ENCODE measurements around the gene CDX1.

CDX1 gene

DNA sequence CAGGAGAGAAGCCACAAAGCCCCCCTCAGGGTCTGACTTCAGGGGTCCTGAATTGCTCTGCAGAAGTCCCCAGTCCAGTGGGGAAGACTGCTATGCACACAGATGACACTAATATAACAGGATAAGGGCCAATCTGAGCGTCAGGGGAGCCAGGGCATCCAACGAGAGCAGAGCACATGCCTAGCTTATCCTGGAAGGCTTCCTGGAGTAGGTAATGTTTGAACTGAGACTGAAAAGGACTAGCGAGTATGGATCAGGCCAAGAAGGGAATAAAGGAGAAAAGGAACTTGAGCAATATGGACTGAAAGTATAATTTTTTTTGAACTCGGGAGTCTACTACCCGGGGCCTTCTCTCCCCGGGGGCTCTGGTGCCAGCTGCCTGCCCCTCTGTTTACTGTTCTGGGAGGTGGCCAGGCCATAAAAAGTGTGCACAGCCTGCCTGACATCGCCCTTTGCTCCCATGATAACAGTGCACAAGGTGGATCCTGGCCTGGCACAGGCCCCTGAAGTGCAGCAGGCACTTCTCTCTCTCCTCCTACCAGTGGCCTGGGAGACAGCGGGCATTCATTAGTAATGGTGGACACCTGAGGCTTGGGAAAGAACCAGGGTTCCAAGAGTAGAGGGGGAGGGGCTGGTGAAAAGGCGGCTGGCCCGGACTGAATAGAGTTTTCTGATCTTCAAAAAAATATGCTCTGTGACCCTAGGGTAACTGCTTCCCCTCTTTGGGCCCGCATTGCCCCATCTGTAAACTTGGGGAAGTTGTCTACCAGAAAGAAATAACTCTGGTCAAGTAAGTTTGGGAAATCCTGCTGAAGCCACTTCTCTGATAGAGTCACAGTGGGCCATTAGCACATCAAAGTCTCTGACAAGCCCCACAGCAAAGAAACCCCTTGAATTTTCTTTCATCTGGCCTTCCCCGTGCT lies 18.7 kb downstream of the CDX1 start:
- DNase-seq = no peak

DNA sequence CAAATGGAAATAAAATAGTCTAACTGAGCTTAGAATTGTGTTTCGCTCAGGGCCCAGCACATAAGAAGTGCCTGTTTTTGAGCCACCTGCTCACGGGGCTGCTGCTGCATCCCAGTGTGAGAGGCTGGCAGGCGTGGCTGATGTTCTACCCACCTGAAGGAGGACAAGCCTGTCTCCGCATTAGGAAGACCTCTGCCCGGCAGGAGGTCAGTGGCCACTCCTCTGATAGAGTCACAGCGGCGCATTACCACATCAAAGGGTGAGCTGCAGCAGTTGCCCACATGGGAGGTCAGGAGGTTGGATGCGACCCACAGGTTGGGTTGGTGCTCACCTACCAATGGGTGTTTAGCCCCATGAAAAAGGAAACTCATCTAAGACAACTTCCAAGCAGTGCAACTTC lies 19.6 kb downstream of the CDX1 start:
- DNase-seq = no peak

DNA sequence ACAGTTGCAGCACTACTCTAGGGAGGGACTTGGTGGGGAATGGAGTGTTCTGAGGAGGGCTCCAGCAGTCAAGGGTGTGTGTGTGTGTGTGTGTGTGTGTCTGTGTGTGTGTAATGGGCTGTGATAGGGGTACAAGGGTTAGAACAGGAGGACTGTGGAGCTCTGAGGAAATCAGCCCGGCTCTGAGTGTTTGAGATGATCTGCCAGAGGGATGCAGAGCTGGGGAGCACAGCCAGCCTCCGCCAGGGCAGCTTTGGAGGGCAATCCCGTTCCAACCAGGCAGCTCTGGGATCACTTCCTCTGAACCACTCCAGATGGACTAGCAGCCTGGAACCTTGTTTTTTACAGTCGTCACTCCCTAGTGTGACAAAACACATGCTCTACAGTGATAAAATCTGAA lies 20.3 kb downstream of the CDX1 start:
- no peak for DNase-seq

DNA sequence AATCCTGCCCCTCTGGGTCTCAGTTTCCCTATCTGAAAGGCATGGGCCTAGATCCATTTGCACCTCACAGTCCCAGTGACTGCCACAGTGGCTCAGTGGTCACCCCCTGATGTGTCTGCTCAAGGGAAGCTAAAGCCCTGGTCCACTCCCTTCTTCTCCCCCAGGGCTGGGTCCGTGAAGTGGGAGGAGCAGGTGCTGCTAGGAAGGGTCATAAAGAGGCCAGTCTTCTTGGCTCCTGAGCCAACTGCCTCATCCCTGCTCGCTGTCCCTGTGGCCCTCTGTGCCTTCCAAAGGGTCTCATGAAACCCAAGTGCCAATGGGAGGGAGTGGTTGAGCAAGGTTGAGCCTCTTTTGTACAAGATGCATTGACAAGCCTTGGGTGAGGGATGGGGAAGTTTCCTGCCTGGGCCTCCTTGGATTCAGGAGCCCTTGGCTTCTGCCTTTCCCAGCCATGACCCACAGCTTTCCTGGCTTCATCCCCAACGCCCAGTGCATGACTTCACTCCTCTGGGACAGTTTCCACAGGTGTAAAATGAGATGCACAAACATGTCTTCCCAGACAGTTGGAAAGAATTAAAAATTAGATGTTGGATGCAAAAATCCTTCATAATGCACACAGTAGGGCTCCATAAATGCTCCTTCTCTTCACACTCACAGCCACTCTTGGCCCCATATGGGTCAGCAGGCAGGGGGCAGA lies 21.7 kb downstream of the CDX1 start:
- no peak for DNase-seq

DNA sequence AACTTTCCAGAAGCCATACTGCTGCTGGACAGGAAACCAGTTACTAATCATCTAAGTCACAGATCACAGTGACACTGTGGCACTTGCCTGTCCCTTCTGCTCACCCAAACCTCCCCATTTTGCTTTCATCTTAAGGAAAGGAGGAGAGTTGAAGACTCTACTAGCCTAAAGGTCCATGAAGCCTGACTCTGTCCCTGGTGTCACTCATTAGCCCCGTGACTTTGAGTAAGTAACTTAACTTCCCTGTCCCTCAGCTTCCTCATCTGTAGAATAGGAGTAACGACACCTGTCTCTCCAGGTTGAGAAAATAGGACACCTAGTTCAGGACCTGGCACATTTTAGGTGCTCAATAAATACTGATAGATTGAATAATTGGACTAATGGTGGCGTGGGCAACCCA lies 22.7 kb downstream of the CDX1 start:
- no peak for DNase-seq

DNA sequence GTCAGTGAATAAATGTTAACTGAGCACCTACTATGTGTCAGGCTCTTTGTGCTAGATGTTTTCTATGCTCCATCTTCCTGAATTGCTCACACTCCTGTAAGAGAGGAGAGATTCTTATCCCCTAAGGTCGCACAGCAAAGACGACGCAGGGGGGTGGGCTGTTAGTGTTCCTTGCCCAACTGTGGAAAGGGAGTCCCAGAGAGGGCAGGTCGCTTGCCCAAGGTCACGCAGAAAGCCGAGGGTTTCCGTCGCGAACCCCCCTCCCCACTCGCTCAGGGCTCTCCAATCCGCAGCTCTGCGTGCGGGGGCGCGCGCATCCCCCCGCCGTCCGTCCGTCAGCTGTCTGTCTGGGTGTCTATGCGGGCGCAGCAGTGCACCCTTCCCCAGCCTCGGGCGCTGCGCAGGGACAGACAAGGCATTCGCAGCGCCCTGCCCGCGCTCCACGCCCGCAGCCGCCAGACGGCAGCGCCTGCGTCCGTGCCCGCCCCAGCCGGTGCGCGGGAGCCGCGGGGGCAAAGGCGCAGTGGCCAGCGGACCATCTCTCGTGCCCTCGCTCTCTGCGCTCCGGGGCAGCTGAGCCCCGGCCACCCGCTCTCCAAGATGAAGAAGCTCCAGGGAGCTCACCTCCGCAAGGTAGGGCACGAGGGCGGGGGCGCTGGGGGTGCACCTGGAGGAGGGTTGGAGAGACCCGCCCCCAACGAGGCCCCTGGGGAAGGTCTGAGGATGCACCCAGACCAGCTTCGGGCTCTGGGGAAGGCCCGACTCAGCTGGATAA lies 23.3 kb downstream of the CDX1 start, which contains the start of gene SLC6A7:
TSS of gene SLC6A7 (plus strand) at position 335 of the 775 bp plus-strand sequence. CDS start at position 601, 266 bp downstream.
- DNase-seq = no peak

DNA sequence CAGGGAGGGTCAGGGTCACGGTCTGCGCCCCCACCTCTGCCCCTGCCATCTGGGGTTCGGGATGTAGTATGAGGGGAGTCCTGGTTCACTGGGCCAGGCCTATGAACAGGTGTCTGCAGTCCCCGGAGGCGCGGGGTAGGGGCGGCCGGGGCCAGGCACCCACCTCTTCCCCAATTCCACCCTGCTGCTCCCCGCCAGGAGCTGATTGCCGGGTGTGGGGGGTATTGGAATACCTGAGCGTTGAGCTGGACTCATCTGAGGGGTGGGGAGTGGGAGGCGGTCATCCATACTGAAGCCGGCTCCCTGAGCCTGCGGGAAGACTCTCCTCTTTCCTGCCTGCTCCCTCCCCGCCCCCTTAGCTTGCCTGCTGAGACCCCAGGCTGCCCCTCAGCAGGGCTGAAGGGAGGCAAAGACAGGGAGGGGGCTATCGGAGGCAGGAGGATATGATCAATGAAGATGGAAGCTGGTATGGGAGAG lies 24.0 kb downstream of the CDX1 start:
- DNase-seq = no peak

DNA sequence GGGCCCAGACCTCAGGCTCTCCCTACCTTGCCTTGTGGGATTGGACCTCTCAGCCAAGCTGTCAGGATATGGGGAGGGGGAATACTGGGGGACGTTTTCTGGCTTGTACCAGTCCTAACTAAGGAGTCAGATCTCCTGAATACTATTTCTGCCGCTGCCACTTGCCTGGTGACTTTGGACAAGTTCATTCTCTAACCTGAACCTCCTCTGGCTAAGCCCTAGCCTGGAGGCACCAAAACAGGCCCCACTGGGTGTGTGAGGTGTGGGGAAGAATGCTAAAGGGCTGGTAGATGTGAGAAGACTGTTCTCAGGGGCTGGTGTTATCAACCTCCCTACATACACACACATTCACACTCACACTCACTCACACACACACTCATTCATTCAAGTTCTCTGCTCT lies 24.4 kb downstream of the CDX1 start:
- DNase-seq = no peak

DNA sequence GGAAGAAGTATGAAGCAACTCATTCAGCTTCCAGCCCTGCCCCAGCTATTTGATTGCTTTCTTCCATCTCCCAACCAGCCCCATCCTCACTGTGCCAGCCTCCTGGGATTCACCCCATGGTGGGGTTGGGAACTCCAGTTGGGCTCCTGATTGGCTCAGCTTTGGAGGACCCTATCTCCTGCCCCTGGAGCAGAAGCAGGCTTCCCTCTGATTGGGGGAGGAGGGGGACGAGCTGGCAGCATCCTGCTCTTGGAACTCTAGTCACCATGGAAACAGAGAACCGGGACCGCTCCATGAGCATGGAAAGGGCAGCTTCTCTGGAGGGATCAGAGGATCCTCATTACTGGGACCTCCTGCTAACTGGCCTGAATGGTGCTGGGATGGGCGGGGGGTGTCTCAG lies 25.9 kb downstream of the CDX1 start:
- DNase-seq = no peak

DNA sequence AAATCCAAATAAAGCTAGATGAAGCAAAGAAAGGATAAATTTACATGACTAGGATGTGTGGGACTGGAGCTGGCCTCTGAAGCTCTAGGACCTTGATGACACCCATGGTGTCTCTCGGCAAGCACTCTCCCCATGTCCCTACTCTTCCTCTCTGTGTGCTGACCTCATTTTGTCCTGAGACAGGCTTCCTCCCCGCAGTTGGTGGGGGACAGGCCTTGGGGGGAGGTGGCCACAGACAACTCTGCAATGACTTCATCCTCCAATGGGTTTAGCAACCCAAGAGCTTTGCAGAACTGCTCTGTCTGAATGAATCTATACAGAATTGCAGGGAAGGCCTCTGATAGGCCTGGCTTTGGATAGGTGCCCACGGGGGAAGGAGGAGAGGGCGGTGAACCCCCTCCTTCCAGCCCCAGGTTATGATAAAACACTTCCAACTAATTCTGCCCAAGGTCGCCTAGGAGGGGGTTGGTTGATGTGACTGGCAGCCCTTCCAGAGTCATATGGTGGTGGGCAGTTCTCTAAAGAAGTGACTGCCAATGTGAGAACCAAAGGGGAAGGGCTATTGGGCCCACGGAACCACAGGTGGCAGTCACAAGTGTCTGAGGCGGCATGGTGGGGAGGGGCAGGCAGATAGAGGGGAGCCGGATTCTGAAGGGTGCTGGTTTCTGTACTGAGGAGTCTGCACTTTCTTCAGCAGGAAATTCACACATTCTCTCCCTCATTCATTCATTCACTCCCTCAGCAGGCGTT lies 29.3 kb downstream of the CDX1 start:
- no peak for DNase-seq

DNA sequence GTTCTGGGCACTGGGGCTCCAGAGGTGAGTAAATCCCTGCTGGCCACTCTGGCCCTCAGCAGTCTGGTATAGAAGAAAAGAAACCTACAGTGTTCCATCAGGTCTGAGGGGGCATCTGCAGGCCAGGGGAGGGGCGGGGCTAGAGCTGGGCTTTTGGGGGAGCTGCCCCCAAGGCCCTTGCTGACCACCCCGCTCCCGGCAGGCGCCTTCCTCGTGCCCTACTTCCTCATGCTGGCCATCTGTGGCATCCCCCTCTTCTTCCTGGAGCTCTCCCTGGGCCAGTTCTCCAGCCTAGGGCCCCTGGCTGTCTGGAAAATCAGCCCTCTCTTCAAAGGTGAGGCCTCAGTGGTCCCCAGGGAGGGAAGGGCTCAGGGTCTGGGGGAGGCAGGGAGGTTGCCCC lies 29.9 kb downstream of the CDX1 start:
- no peak for DNase-seq

DNA sequence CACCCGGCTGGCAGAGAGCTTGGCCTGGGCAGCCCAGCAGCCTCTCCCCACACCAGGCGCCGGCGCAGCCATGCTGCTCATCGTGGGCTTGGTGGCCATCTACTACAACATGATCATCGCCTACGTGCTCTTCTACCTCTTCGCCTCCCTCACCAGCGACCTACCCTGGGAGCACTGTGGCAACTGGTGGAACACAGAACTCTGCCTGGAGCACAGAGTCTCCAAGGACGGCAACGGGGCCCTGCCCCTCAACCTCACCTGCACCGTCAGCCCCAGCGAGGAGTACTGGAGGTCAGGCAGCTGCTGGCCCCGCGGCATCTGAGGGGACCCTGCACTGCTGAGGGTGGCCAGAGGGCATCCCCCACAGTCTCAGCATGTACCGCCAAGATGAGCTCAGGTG lies 30.4 kb downstream of the CDX1 start:
- DNase-seq = no peak

DNA sequence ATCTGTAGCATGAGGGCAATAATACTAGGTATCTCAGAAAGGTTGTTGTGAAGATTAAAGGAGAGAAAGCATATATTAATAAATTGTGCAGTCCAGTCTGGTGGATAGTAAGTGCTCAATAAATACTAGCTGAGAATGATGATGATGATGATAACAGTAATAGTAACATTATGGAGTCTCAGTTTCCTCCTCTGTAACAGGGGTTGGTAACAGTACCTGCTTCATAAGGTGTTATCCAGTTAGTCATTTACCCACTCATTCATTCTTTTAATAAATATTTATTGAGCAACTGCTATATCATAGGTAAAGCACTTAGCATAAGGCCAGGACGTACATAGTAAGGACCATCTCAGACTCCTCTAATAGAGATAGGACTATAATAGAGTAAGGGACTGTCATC lies 30.9 kb downstream of the CDX1 start:
- no peak for DNase-seq

DNA sequence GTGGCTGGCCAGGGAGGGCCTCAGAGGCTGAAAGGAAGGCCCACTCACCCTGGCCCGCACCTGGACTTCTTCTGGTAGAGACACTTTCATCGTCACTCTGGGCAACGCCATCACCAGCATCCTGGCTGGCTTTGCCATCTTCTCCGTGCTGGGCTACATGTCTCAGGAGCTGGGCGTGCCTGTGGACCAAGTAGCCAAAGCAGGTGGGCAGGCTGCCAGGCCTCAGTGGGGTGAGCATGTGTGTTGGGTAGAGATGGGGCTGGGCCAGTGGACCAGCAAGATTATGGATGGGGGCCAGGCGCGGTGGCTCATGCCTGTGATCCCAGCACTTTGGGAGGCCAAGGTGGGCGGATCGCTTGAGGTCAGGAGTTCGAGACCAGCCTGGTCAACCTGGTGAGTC lies 35.9 kb downstream of the CDX1 start:
- no peak for DNase-seq

DNA sequence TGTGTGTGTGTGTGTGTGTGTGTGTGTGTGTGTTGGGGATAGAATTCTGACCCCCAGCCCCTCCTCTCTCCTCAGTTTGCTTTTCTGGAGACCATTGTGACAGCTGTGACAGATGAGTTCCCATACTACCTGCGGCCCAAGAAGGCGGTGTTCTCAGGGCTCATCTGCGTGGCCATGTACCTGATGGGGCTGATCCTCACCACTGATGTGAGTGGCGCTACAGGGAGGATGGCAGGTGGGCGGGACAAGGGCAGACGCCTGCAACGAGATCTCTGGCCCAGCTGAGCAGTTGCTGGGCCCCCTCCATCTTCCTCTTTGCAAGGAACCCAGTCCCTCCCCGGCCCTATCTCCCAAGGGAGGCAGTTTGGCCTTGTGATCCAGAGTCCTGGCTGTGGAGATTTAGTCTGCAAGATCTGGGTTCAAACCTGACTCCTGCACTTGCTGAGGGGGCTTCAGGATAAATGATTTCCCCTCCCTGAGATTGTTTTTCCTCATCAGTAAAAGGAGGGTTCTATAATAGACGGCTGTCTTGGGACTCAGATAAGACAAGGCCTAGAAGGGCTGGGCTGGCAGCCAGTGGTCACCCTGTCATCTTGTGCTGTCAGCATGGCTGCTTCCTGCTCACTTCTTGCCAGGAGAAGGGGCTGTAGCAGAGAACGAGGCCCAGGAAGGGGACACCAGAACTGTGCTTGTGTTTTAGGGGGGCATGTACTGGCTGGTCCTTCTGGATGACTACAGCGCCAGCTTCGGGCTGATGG lies 37.4 kb downstream of the CDX1 start:
- DNase-seq = no peak

DNA sequence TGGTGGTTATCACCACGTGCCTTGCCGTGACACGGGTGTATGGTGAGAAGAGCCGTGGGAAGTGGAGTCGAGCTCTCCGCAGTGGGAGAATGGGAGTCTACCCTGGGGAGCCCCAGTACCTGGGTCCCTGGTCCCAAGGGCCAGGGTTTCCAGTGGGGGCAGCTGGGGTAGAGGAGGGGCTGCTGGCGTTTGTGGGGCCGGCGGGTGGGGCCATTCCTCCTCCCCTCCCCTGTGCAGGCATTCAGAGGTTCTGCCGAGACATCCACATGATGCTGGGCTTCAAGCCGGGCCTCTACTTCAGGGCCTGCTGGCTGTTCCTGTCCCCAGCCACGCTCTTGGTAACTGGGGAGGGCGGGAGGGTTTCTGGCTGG lies 38.0 kb downstream of the CDX1 start:
- no peak for DNase-seq

DNA sequence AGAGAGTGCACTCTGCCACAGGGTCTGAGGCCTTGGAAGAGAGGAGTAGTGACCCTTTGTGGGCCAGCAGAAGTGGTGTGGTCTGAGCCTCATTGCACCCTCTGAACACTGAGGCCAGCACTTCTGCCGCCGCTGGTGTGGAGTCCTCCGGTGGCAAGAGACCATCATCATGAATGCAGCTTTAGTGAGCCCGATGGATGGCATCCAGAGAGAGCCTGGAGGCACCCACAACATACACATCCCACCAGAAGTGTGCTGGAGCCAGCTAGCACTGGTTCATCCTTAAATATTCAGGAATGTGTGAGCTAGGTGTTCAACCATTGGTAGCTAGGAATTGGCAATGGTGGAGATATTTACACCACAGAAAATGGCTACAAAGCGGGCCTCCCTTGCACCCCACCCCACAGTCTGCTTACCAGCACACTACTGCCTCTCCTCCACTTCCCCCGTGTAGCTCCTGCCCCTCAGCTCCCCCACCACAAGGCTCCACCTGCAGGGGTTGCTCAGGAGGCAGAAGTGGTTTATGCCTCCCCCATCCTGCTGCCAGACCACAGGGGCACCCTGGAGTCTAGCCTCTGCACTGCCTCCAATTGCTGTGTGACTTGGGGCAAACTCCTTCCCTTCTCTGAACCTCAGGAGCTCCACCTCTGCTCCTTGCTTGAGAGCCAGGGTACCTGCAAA lies 39.7 kb downstream of the CDX1 start:
- DNase-seq = no peak

DNA sequence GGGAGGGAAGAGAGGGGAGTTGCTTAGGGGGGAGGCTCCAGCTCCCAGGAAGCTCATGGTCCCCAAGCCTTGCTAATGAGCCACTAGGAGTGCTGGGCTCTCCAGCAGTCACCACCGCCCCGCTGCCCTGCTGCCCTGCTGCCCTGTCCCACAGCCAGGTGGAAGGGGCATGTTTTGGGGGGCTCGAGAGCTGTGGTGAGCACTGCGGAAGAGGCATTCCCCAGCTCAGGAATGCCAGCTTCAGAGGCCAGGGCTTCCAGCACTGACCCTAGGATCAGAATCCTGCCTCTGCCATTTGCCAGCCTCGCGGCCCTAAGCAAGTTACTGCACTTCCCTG lies 40.2 kb downstream of the CDX1 start:
- no peak for DNase-seq

DNA sequence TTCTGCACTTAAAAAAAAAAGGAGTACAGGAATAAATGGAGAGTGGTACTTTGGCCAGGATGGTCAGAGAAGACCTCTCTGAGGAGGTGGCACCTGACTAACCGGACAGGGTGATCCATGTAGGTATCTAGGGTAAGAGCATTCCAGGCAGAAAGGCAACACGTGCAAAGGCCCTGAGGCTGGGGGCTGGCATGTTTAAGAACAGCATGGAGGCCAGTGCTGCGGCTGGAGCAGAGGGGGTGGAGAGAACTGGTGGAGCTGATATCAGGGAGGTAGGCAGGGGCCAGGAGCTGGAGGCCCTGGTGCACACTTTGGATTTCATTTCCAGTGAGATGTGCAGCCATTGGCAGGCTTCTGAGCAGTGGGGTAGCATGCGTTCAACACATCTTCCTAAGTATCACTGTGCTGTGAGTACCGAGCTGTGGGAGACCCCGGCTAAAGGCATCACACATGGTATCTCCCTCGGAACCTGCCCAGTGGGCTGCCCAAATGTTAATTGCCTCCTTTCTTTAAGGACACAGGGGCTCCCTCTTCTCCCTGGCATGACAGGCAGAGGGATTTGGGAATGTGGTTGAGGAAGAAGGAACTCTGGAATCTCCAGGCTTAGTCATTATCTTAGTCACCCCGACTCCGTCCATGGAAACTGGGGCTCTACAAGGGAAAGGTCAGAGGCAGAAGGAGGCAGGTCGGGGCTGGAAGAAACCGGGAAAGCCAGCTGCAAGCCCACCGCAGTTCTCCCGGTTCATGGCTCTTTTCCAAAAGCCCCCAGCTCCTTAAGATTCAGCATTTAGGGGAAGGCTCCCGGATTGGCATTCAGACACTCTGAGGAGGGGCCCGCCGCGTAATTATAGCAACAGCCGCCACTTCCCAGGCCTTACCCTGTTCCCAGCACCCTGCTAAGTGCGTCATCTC lies 41.9 kb downstream of the CDX1 start:
- no peak for DNase-seq

DNA sequence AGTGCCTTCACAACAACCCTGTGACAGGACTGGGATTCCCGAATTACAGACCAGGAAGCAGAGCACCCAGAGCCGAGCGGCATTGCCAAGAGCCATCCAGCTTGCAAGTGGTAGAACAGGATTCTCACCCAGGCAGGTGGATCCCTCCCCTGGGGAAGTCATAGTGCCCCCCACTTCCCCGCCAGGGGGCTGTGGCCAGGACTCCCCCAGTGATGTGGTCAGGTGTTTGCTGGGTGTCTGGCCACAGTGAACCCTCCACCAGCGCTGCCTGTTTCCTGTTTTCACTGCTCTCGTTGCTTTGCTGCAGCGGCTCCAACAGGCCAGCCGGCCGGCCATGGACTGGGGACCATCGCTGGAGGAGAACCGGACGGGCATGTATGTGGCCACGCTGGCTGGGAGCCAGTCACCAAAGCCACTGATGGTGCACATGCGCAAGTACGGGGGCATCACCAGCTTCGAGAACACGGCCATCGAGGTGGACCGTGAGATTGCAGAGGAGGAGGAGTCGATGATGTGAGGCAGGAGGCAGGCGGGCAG lies 42.6 kb downstream of the CDX1 start:
- DNase-seq = no peak

Data from NCI-H1105 treated with DMSO at 0.1 percent for 48 hours (cell line).